ENCODE data around the gene AAK1.

DNA sequence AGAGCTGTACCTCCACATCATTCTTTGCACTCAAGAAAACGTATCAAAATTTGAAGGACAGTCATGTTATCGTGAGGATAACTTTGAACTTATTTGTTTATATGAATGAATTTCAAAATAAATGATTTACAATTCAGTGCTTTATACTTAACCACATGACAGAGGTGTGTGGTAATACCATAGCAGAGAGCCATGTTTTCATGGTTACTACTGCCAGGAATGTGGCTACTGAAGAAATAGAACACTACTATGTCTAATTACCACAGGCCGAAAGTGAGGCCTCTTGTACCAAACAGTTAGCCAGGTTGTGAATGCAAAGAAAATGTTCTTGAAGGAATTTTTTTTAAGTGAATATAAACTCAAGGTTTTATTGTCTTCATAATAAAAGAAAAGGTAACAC is 49.2 kb downstream of the AAK1 start:
- TF ChIP-seq YY1 (IDR thresholded peaks at IDR 0.05; ENCODE audit: insufficient read depth, insufficient read length) (no peak), ZNF274 (IDR thresholded peaks at IDR 0.05; ENCODE audit: low read depth, low read length) (no peak), SUZ12 (IDR thresholded peaks at IDR 0.05; ENCODE audit: extremely low read depth, insufficient read depth, insufficient read length) (no peak)

All from NT2/D1 (cell line).